ENCODE results near the gene EIF3D.
A peak's percentile ranks its signal among the peaks of the same experiment; 100 is the strongest.

EIF3D gene, protein sequence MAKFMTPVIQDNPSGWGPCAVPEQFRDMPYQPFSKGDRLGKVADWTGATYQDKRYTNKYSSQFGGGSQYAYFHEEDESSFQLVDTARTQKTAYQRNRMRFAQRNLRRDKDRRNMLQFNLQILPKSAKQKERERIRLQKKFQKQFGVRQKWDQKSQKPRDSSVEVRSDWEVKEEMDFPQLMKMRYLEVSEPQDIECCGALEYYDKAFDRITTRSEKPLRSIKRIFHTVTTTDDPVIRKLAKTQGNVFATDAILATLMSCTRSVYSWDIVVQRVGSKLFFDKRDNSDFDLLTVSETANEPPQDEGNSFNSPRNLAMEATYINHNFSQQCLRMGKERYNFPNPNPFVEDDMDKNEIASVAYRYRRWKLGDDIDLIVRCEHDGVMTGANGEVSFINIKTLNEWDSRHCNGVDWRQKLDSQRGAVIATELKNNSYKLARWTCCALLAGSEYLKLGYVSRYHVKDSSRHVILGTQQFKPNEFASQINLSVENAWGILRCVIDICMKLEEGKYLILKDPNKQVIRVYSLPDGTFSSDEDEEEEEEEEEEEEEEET

GRCh38 chr22:36528795-36529751 is at the start of gene EIF3D:
Gene EIF3D (minus strand): TSS chr22:36529166. CDS start chr22:36526121, 3,045 bp downstream.
- POLR2A ChIA-PET: interaction anchor here (0.6 to 1.4 kb wide), 6 partner anchors 9 to 247 kb away, joined by 3 to 6 read pairs (median 4); partner anchors contain the start of genes FOXRED2 and IFT27
- peak; percentile 97 for DNase-seq (ENCODE audit: low read depth, low spot score)
- H3K4me3 ChIP-seq (ENCODE audit: low read depth, low read length): peak within 1 kb of the TSS; percentile 90
- CTCF ChIA-PET: interaction anchor here (0.6 to 1.8 kb wide), 6 partner anchors 9 to 246 kb away, joined by 3 to 13 read pairs (median 4); no protein-coding TSS in a partner anchor
- TF ChIP-seq CTCF (IDR thresholded peaks at IDR 0.05; ENCODE audit: insufficient read depth, low read length, missing control alignments): peak; percentile 7

DNA sequence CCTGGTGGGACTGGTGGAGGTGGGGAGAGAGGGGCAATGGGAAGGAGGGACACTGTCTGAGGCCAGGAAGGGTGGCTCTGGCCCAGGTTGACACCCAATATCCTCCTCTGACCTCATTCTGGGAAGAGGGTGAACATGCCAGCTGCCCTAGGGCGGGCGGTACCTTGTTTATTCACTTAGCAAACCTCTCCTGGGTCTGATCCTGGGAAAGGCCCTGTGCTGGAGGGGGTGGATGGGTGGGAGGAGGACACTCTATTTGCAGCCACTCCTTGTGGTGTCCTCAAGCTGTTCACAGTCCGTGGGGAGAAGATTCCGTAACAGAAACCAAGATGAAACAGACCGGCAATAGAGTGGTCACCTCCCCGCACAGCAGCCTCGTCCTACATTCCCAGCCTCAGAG is 49.7 kb upstream of the EIF3D start:
- ChIA-PET POLR2A (no interaction called here), CTCF (interaction anchor here (1.0 kb wide), 1 partner anchor 12 kb away, joined by 3 read pairs; no protein-coding TSS in a partner anchor)
- DNase-seq (ENCODE audit: low read depth, low spot score): no peak
- TF ChIP-seq CTCF (IDR thresholded peaks at IDR 0.05; ENCODE audit: insufficient read depth, low read length, missing control alignments): no peak
- no peak overlapping the region for H3K4me3 ChIP-seq (ENCODE audit: low read depth, low read length)

DNA sequence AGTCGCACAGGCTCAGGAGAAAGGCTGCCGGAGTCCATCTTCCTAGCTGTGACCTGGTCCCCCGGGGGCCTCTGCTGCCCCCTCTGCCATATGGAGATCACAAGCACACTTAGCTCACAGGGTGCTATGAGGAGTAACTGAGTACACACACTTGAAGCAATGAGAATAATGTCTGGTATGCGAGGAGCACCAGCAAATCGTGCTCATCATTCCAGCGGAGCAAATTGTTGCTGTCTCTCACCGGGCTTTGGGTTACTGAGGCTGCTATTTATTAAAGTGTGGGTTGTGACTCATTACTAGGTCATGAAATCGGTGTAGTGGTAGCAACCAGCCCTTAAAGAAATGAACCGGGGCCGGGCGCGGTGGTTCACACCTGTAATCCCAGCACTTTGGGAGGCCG is 48.1 kb upstream of the EIF3D start:
- H3K4me3 ChIP-seq (ENCODE audit: low read depth, low read length): no peak overlapping the region
- ChIA-PET POLR2A (interaction anchor here (1.6 kb wide), 1 partner anchor 47 kb away, joined by 5 read pairs; no protein-coding TSS in a partner anchor), CTCF (interaction anchor here (0.7 to 1.4 kb wide), 3 partner anchors 8 to 197 kb away, joined by 3 read pairs; no protein-coding TSS in a partner anchor)
- DNase-seq (ENCODE audit: low read depth, low spot score): peak; percentile 85
- no peak for TF ChIP-seq CTCF (IDR thresholded peaks at IDR 0.05; ENCODE audit: insufficient read depth, low read length, missing control alignments)

GRCh38 chr22:36574728-36575127 is 45.8 kb upstream of the EIF3D start:
- no peak for TF ChIP-seq CTCF (IDR thresholded peaks at IDR 0.05; ENCODE audit: insufficient read depth, low read length, missing control alignments)
- no peak overlapping the region for H3K4me3 ChIP-seq (ENCODE audit: low read depth, low read length)
- no peak for DNase-seq (ENCODE audit: low read depth, low spot score)
- POLR2A ChIA-PET: no interaction called here
- CTCF ChIA-PET: interaction anchor here (0.8 to 1.0 kb wide), 2 partner anchors 183 to 282 kb away, joined by 3 read pairs; no protein-coding TSS in a partner anchor

- TF ChIP-seq CTCF (IDR thresholded peaks at IDR 0.05; ENCODE audit: insufficient read depth, low read length, missing control alignments): no peak
- CTCF ChIA-PET: interaction anchor here (0.5 to 0.9 kb wide), 3 partner anchors 16 to 184 kb away, joined by 3 to 4 read pairs (median 3); no protein-coding TSS in a partner anchor
- H3K4me3 ChIP-seq (ENCODE audit: low read depth, low read length): no peak overlapping the region
- DNase-seq (ENCODE audit: low read depth, low spot score): no peak
- POLR2A ChIA-PET: no interaction called here
Observed at GRCh38 chr22:36573815-36574363, 44.9 kb upstream of the EIF3D start.
